SK-N-SH treated with all-trans-retinoic acid at 6 μM for 48 hours (cell line): ENCODE measurements around the gene MTCH1.

Source experiments
- CREB5 ChIP-seq: fragments of 250-450 bp; sonication (Bioruptor Pico); IDR thresholded peaks from 2 replicates; pipeline ENCODE4 v1.5.1; 2020; ENCODE audit warnings: low read depth, mild to moderate bottlenecking, moderate library complexity
- CSDC2 ChIP-seq: fragments of 250-450 bp; sonication (Bioruptor Pico); IDR thresholded peaks from 2 replicates; pipeline ENCODE4 v1.5.0; 2020; ENCODE audit warnings: mild to moderate bottlenecking, moderate library complexity
- ESRRG ChIP-seq: fragments of 250-450 bp; sonication (Bioruptor Pico); IDR thresholded peaks from 2 replicates; pipeline ENCODE4 v1.6.1; 2021; ENCODE audit warnings: mild to moderate bottlenecking
- PATZ1 ChIP-seq: fragments of 250-450 bp; sonication (Bioruptor Pico); IDR thresholded peaks from 2 replicates; pipeline ENCODE4 v1.8.0; 2020; ENCODE audit warnings: mild to moderate bottlenecking, moderate library complexity, borderline replicate concordance
- TSHZ2 ChIP-seq: fragments of 250-450 bp; sonication (Bioruptor Pico); IDR thresholded peaks from 2 replicates; pipeline ENCODE4 v1.5.0; 2020; ENCODE audit warnings: mild to moderate bottlenecking, moderate library complexity
- ZC3H10 ChIP-seq: fragments of 250-450 bp; sonication (Bioruptor Pico); IDR thresholded peaks from 2 replicates; pipeline ENCODE4 v1.5.1; 2021; ENCODE audit warnings: mild to moderate bottlenecking, moderate library complexity
- ZFP3 ChIP-seq: fragments of 250-450 bp; sonication (Bioruptor Pico); IDR thresholded peaks from 2 replicates; pipeline ENCODE4 v1.5.0; 2020; ENCODE audit warnings: mild to moderate bottlenecking, moderate library complexity

GRCh38 chr6:37015532-37015931 is 29.5 kb upstream of the MTCH1 start:
- TF ChIP-seq ZC3H10 (CRISPR knock-in tag) (no peak), CREB5 (CRISPR knock-in tag) (no peak), ZFP3 (CRISPR knock-in tag) (no peak), CSDC2 (no peak), ESRRG (CRISPR knock-in tag) (no peak), PATZ1 (CRISPR knock-in tag) (no peak), TSHZ2 (CRISPR knock-in tag) (no peak)
